Liver (tissue), 9 donors: ENCODE data around the gene GRIN2D. TPM values are rescaled to one million over a fixed set of nuclear protein-coding genes. Genes with fewer than 3 reads are reported as not detected.

Experiments used
- DNase-seq: peaks from one replicate; pipeline ENCODE4 v3.0.0-alpha.2; 2017; ENCODE audit warnings: low spot score
- H3K27ac ChIP-seq, 2 donors: one replicate each; pipeline ENCODE4 v1.7.0; 2013; ENCODE audit warnings: inconsistent platforms in 2 of 2, low read length in 2 of 2, control low read depth in 1 of 2, low read depth in 1 of 2, mild to moderate bottlenecking in 1 of 2
- H3K27me3 ChIP-seq, 4 donors: one replicate each; pipeline versions ENCODE4 v1.6.1 to v1.7.0; 2013; ENCODE audit warnings: low read length in 3 of 4, inconsistent platforms in 1 of 4, mild to moderate bottlenecking in 1 of 4, moderate library complexity in 1 of 4; ENCODE audit not compliant: control insufficient read depth in 4 of 4, insufficient read depth in 4 of 4
- H3K36me3 ChIP-seq, 4 donors: one replicate each; pipeline versions ENCODE4 v1.6.1 to v1.7.0; 2013; ENCODE audit warnings: low read length in 3 of 4, mild to moderate bottlenecking in 3 of 4, low read depth in 1 of 4, moderate library complexity in 1 of 4; ENCODE audit not compliant: control insufficient read depth in 4 of 4, insufficient read depth in 3 of 4
- H3K4me1 ChIP-seq, 4 donors: one replicate each; pipeline versions ENCODE4 v1.6.1 to v1.7.0; 2013; ENCODE audit warnings: low read length in 3 of 4, mild to moderate bottlenecking in 3 of 4, moderate library complexity in 1 of 4; ENCODE audit not compliant: control insufficient read depth in 4 of 4, insufficient read depth in 4 of 4
- H3K4me3 ChIP-seq, 3 donors: one replicate each; pipeline versions ENCODE4 v1.6.1 to v1.7.0; 2013; ENCODE audit warnings: low read length in 3 of 3, control low read depth in 1 of 3, low read depth in 1 of 3, mild to moderate bottlenecking in 1 of 3
- H3K9ac ChIP-seq, 2 donors: one replicate each; pipeline ENCODE4 v1.7.0; 2013; ENCODE audit warnings: low read length in 2 of 2, mild to moderate bottlenecking in 2 of 2, moderate library complexity in 2 of 2, control low read depth in 1 of 2, low read depth in 1 of 2
- H3K9me3 ChIP-seq, 4 donors: one replicate each; pipeline versions ENCODE4 v1.6.1 to v1.7.0; 2013; ENCODE audit warnings: low read length in 3 of 4; ENCODE audit not compliant: control insufficient read depth in 4 of 4
- EGR1 ChIP-seq, 2 donors: IDR thresholded peaks; 2 replicates each; pipeline ENCODE4 v1.6.1; 2016 to 2018; ENCODE audit warnings: antibody characterized with exemption in 2 of 2, low read depth in 2 of 2
- FOXA1 ChIP-seq: IDR thresholded peaks from 2 replicates; pipeline ENCODE4 v1.6.1; 2016; ENCODE audit warnings: antibody characterized with exemption
- FOXA2 ChIP-seq: IDR thresholded peaks from 2 replicates; pipeline ENCODE4 v1.6.1; 2016; ENCODE audit warnings: antibody characterized with exemption
- HNF4A ChIP-seq, 2 donors: conservative IDR thresholded peaks; 2 replicates each; pipeline ENCODE4 v1.6.1; 2016; ENCODE audit warnings: antibody characterized with exemption in 2 of 2, mild to moderate bottlenecking in 2 of 2
- JUND ChIP-seq, 2 donors: IDR thresholded peaks; 2 replicates each; pipeline ENCODE4 v1.6.1; 2016; ENCODE audit warnings: antibody characterized with exemption in 2 of 2
- NR2F2 ChIP-seq: IDR thresholded peaks from 2 replicates; pipeline ENCODE4 v1.6.1; 2016; ENCODE audit warnings: antibody characterized with exemption
- RAD21 ChIP-seq, 2 donors: IDR thresholded peaks; 2 replicates each; pipeline ENCODE4 v1.6.1; 2016; ENCODE audit warnings: antibody characterized with exemption in 2 of 2, mild to moderate bottlenecking in 2 of 2
- RXRA ChIP-seq, 2 donors: IDR thresholded peaks; 2 replicates each; pipeline ENCODE4 v1.6.1; 2017 to 2018; ENCODE audit warnings: antibody characterized with exemption in 2 of 2, mild to moderate bottlenecking in 1 of 2
- TAF1 ChIP-seq: conservative IDR thresholded peaks from 2 replicates; pipeline ENCODE4 v1.6.1; 2016; ENCODE audit warnings: antibody characterized with exemption, mild to moderate bottlenecking
- YY1 ChIP-seq: IDR thresholded peaks from 2 replicates; pipeline ENCODE4 v1.6.1; 2016; ENCODE audit warnings: antibody characterized with exemption, mild to moderate bottlenecking
- WGBS: extraction: QIAGEN DNeasy Blood & Tissue Kit; methylation state at CpG from one replicate; pipeline ENCODE4 v1.1.7; 2013; 5-methylcytosine and 5-hydroxymethylcytosine counted together
- polyA plus RNA-seq, 2 donors: library from polyadenylated mRNA; stranded (reverse) in 1 of 2; unstranded in 1 of 2; fragments of 200-250 nt in 1 of 2; fragments of >200 nt in 1 of 2; fragmentation: Nextera tagmentation in 1 of 2; extraction: Ambion mirVana in 1 of 2; gene quantifications; one replicate each; pipeline versions ENCODE4 v1.2.1 to v1.2.3, GENCODE V29; 2013 to 2015
- total RNA-seq, 2 donors: library from RNA; depleted of rRNA; stranded (reverse); fragments of >200 nt; gene quantifications; one replicate each; pipeline ENCODE4 v1.2.3, GENCODE V29; 2014
- TF ChIP-seq, protein P1 (sequence below): IDR thresholded peaks from 2 replicates; pipeline ENCODE4 v1.6.1; 2016; ENCODE audit warnings: antibody characterized with exemption
- TF ChIP-seq, protein P2 (sequence below): IDR thresholded peaks from 2 replicates; pipeline ENCODE4 v1.6.1; 2016; ENCODE audit warnings: antibody characterized with exemption
- TF ChIP-seq, protein P3 (sequence below): IDR thresholded peaks from 2 replicates; pipeline ENCODE4 v1.6.1; 2016; ENCODE audit warnings: antibody characterized with exemption, mild to moderate bottlenecking
- TF ChIP-seq, protein P4 (sequence below): fragments of 150-350 bp; IDR thresholded peaks from 2 replicates; pipeline ENCODE4 v1.5.1; 2017; ENCODE audit warnings: improper control_type of control experiment, low read depth, low read length; ENCODE audit not compliant: missing input control
- donor health status: healthy.
- donor health status: healthy.
- donor health status: healthy.
- donor health status: healthy.
- donor health status: healthy.

Gene GRIN2D
- total and polyA plus RNA-seq, 4 donors = 0.13 to 0.33 (median 0.17) TPM; not detected in 1

DNA sequence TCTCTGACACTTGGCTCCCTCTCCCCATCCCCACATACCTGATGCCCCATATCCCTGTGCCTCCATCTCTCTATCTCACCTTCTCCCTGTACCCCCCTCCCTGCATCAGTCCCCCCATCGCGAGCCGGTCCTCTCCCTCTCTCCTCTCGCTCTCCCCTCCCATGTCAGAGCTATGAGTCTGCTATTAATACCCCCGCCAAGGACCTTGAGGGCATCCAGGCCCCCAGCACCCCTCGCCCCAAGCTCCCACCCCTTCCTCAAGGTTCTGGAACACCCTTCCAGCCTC lies 1.6 kb downstream of the GRIN2D start:
- peaks cover 0 to 11% (median 6%) of the 10 kb centered on the region in 4 donors for H3K4me1 ChIP-seq
- WGBS = 16% methylated on average over 6 of the region's 6 CpGs
- no peak overlapping the region for H3K27ac ChIP-seq
- no peak for DNase-seq
- H3K36me3 ChIP-seq = no peaks in the 10 kb centered on the region
- H3K27me3 ChIP-seq = peaks cover 0 to 20% (median 14%) of the 10 kb centered on the region in 4 donors
- H3K9me3 ChIP-seq = no peaks in the 10 kb centered on the region
- TF ChIP-seq, protein P1, sequence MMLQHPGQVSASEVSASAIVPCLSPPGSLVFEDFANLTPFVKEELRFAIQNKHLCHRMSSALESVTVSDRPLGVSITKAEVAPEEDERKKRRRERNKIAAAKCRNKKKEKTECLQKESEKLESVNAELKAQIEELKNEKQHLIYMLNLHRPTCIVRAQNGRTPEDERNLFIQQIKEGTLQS = no peak
- TF ChIP-seq NR2F2 = no peak
- no peak for TF ChIP-seq JUND (IDR thresholded peaks at IDR 0.05)
- TF ChIP-seq FOXA2 = no peak
- TF ChIP-seq TAF1 = no peak
- no peak for TF ChIP-seq YY1
- no peak for TF ChIP-seq HNF4A (conservative IDR thresholded peaks at IDR 0.05)
- TF ChIP-seq FOXA1 = no peak
- no peak overlapping the region for H3K9ac ChIP-seq
- H3K4me3 ChIP-seq = no peak overlapping the region

DNA sequence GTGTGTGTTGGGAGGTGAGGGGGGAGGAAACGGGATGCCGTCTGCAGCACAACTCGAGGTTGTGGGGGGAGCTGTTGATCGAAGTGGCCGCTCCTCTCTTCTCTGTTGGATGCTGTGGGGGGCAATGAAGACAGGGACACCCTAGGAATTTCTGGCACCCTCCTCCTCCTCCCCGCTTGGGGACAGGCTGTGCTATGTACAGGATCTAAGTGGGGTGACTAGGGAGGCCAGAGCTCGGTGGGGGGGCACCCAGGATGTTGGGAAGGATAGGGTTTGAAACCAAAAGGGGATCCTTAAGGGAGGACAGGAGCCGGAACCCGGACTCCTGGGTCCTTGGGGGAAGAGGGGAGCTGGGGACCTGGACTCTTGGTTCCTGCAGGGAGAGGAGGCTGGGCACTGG lies 2.0 kb downstream of the GRIN2D start:
- no peak overlapping the region for H3K27ac ChIP-seq
- H3K4me3 ChIP-seq = no peak overlapping the region
- H3K36me3 ChIP-seq = no peaks in the 10 kb centered on the region
- H3K9ac ChIP-seq = no peak overlapping the region
- peaks cover 0 to 8% (median 4%) of the 10 kb centered on the region in 4 donors for H3K4me1 ChIP-seq
- DNase-seq = no peak
- WGBS = 30% methylated on average over 9 of the region's 9 CpGs
- H3K27me3 ChIP-seq = peaks cover 0 to 20% (median 14%) of the 10 kb centered on the region in 4 donors
- no peak for TF ChIP-seq HNF4A (conservative IDR thresholded peaks at IDR 0.05)
- no peak for TF ChIP-seq EGR1 (IDR thresholded peaks at IDR 0.05; ENCODE audit: low read depth in 2 of 2)
- TF ChIP-seq, protein P2, sequence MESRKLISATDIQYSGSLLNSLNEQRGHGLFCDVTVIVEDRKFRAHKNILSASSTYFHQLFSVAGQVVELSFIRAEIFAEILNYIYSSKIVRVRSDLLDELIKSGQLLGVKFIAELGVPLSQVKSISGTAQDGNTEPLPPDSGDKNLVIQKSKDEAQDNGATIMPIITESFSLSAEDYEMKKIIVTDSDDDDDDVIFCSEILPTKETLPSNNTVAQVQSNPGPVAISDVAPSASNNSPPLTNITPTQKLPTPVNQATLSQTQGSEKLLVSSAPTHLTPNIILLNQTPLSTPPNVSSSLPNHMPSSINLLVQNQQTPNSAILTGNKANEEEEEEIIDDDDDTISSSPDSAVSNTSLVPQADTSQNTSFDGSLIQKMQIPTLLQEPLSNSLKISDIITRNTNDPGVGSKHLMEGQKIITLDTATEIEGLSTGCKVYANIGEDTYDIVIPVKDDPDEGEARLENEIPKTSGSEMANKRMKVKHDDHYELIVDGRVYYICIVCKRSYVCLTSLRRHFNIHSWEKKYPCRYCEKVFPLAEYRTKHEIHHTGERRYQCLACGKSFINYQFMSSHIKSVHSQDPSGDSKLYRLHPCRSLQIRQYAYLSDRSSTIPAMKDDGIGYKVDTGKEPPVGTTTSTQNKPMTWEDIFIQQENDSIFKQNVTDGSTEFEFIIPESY = no peak
- no peak for TF ChIP-seq FOXA1
- TF ChIP-seq RXRA (IDR thresholded peaks at IDR 0.05) = no peak
- no peaks in the 10 kb centered on the region for H3K9me3 ChIP-seq

DNA sequence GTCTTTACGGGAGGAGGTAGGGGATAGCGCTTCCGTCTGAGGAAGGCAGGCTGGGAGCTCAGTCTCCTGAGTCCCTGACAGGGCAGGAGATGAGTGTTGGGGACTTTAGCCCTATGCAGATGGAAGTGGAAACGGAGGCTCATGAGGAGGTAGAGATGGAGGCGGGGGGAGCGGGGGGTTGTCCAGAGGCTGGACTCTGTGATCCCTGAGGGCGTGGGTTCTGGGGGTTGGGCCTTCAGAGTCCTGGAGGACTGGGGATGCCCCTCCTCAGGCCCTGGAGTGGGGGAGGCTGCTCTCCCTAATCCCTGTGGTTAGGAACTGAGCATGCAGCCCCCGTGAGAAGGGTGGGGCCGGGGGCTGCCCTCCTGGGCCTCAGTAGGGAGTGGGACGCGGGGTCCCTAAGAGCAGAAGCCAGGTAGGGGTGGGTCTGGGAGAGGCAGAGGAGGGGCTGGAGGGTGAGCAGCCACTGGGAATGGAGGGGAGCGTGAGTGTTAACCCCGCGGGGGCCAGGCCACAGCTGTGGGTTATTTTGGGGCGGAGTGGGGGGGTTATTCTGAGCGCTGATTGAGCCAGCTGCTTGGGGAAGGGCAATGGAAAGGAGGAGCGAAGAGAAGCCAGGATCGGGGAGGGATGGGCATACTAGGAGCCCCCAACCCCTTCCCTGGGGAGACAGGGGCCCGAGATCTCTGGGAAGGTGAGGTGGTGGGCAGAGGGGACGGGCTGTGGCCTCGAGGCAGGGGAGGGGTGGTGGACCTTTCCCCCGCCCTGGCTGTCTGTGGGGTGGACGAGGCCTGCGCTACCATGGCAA lies 2.8 kb downstream of the GRIN2D start:
- peaks cover 0 to 20% (median 14%) of the 10 kb centered on the region in 4 donors for H3K27me3 ChIP-seq

DNA sequence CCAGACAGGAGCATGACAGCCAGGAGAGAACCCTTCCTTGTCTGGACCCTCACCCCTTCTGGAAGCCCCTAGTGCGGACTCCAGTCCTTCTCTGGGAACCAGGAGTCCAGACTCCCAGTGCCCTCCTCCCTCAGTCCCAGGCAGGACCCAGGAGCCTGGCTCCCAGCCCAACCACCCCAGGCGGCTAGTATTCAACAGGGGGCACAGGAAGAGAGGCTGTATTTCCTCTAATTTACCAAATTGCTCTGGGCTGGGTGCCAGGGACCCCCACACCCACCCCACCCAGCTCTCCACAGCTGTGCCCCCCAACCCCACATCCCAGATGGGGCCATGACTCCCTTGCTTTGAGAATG lies 3.3 kb downstream of the GRIN2D start:
- no peak overlapping the region for H3K27ac ChIP-seq
- WGBS = 56% methylated on average over 2 of the region's 2 CpGs
- H3K27me3 ChIP-seq = peaks cover 0 to 20% (median 14%) of the 10 kb centered on the region in 4 donors
- H3K4me1 ChIP-seq = peaks cover 0 to 8% (median 4%) of the 10 kb centered on the region in 4 donors
- no peak overlapping the region for H3K4me3 ChIP-seq
- DNase-seq = peak; percentile 30
- no peaks in the 10 kb centered on the region for H3K36me3 ChIP-seq
- no peaks in the 10 kb centered on the region for H3K9me3 ChIP-seq
- no peak overlapping the region for H3K9ac ChIP-seq
- TF ChIP-seq, protein P3, sequence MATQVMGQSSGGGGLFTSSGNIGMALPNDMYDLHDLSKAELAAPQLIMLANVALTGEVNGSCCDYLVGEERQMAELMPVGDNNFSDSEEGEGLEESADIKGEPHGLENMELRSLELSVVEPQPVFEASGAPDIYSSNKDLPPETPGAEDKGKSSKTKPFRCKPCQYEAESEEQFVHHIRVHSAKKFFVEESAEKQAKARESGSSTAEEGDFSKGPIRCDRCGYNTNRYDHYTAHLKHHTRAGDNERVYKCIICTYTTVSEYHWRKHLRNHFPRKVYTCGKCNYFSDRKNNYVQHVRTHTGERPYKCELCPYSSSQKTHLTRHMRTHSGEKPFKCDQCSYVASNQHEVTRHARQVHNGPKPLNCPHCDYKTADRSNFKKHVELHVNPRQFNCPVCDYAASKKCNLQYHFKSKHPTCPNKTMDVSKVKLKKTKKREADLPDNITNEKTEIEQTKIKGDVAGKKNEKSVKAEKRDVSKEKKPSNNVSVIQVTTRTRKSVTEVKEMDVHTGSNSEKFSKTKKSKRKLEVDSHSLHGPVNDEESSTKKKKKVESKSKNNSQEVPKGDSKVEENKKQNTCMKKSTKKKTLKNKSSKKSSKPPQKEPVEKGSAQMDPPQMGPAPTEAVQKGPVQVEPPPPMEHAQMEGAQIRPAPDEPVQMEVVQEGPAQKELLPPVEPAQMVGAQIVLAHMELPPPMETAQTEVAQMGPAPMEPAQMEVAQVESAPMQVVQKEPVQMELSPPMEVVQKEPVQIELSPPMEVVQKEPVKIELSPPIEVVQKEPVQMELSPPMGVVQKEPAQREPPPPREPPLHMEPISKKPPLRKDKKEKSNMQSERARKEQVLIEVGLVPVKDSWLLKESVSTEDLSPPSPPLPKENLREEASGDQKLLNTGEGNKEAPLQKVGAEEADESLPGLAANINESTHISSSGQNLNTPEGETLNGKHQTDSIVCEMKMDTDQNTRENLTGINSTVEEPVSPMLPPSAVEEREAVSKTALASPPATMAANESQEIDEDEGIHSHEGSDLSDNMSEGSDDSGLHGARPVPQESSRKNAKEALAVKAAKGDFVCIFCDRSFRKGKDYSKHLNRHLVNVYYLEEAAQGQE = no peak
- no peak for TF ChIP-seq TAF1
- TF ChIP-seq, protein P4, sequence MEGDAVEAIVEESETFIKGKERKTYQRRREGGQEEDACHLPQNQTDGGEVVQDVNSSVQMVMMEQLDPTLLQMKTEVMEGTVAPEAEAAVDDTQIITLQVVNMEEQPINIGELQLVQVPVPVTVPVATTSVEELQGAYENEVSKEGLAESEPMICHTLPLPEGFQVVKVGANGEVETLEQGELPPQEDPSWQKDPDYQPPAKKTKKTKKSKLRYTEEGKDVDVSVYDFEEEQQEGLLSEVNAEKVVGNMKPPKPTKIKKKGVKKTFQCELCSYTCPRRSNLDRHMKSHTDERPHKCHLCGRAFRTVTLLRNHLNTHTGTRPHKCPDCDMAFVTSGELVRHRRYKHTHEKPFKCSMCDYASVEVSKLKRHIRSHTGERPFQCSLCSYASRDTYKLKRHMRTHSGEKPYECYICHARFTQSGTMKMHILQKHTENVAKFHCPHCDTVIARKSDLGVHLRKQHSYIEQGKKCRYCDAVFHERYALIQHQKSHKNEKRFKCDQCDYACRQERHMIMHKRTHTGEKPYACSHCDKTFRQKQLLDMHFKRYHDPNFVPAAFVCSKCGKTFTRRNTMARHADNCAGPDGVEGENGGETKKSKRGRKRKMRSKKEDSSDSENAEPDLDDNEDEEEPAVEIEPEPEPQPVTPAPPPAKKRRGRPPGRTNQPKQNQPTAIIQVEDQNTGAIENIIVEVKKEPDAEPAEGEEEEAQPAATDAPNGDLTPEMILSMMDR = no peak

More for the DNA sequence above, 2.8 kb downstream of the GRIN2D start:
- no peak for DNase-seq
- H3K9me3 ChIP-seq = no peaks in the 10 kb centered on the region
- no peak overlapping the region for H3K4me3 ChIP-seq
- H3K4me1 ChIP-seq = peaks cover 0 to 8% (median 4%) of the 10 kb centered on the region in 4 donors
- WGBS = 46% methylated on average over 24 of the region's 24 CpGs
- TF ChIP-seq TAF1 = no peak
- no peak for TF ChIP-seq JUND (IDR thresholded peaks at IDR 0.05)
- TF ChIP-seq RAD21 (IDR thresholded peaks at IDR 0.05) = no peak
- TF ChIP-seq EGR1 (IDR thresholded peaks at IDR 0.05; ENCODE audit: low read depth in 2 of 2) = no peak
- no peaks in the 10 kb centered on the region for H3K36me3 ChIP-seq
- no peak overlapping the region for H3K9ac ChIP-seq
- no peak overlapping the region for H3K27ac ChIP-seq
